ENCODE measurements around the gene STKLD1.
A peak's percentile ranks its signal among the peaks of the same experiment; 100 is the strongest.
"Not testable (repeated sequence)": the region's sequence is repeated elsewhere in the genome, so short reads cannot be mapped to it uniquely, and the experiment has no call there.

STKLD1 gene

DNA sequence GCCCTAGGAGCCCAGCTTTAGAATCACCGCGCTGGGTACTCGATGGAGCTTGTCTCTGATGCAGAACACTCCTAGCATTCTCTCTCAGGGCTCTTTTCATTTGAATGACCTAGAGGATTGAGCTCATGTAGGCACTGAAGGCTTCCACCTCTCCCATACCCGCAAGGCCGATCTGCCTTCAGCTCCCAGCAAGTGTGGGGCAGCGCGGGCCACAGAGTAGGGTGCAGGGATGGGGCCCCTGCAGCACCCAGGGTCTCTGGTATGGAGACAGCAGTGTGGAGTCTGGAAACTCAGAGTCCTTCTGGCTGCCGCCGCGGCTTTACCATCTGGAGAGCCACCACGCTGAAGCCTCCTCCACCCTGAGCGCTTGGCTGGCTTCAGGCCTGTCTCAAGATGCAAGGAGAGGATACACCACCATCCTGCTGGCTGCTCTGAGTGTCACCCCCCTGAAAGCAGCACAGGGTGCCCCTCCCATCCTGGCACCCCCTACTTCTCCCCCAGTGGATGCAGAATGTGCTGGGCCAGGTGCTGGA, 12.9 kb downstream of the STKLD1 start:
- DNase-seq: no peak

DNA sequence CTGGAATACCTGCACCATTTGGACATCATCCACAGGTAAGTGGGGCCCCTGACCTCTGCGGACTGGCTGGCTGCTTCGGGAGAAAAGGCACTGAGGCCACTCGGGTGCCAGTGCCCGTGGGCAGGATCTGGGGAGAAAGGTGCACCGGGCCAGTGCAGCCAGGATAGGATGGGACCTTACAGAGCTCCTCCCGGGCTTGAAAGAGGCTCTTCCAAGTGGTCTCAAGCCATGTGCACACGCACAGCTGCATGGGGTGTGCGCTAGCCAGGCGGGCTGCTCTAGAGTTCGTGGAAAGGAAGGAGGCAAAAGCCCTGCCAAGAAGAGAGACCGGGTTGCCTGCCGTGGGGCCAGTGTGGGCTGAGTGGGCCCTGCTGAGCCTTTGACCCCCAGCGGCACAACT, 13.4 kb downstream of the STKLD1 start:
- no peak for DNase-seq

DNA sequence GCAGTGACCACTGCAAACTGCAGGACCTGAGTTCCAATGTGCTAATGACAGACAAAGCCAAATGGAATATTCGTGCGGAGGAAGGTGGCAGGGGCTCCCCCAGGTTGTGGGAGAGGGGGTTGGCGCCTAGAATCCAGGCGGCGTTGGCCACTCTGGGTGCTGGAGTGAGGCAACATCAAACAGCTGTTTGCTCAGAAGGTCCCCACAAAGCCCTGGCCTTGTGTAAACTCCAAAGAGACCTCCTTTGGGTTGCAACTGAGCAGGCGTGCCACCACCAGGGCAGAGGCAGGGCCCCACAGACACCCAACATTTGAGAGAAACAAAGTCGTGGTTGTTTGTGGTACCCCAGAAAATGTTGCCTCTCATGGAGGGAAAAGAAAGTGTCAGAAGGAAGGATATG, 14.5 kb downstream of the STKLD1 start:
- DNase-seq: no peak

DNA sequence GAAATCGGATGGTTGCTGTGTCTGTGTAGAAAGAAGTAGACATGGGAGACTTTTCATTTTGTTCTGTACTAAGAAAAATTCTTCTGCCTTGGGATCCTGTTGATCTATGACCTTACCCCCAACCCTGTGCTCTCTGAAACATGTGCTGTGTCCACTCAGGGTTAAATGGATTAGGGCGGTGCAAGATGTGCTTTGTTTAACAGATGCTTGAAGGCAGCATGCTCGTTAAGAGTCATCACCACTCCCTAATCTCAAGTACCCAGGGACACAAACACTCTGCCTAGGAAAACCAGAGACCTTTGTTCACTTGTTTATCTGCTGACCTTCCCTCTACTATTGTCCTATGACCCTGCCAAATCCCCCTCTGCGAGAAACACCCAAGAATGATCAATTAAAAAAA, 15.3 kb downstream of the STKLD1 start:
- DNase-seq: not testable (repeated sequence)

DNA sequence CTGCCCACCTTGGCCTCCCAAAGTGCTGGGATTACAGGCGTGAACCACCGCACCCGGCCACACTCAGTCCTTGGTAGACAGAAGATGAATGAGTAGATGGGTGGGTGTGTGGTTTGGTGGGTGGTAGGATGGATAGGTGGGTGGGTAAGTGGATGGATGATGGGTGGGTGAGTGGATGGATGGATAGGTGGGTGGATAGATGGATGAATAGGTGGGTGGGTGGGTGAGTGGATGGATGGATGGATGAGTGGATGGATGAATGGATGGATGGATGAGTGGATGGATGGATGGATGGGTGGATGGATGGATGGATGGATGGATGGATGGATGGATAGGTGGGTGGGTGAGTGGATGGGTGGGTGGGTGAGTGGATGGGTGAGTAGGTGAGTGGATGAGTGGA, 16.1 kb downstream of the STKLD1 start:
- DNase-seq: not testable (repeated sequence)

DNA sequence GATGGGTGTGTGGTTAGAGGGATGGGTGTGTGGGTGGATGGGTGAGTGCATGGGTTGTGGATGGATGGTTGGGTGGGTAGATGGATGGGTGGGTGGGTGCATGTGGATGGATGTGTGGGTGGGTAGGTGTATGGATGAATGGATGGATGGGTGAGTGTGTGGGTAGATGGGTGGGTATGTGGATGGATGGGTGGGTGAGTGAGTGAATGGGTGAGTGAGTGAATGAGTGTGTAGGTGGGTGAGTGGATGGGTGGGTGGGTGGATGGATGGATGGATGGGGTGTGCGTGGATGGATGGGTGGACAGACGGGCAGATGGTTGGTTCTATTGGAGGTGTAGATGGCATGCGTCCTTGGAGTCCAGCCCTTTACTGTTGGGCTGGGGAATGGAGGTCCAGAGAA, 17.2 kb downstream of the STKLD1 start:
- DNase-seq: no peak

DNA sequence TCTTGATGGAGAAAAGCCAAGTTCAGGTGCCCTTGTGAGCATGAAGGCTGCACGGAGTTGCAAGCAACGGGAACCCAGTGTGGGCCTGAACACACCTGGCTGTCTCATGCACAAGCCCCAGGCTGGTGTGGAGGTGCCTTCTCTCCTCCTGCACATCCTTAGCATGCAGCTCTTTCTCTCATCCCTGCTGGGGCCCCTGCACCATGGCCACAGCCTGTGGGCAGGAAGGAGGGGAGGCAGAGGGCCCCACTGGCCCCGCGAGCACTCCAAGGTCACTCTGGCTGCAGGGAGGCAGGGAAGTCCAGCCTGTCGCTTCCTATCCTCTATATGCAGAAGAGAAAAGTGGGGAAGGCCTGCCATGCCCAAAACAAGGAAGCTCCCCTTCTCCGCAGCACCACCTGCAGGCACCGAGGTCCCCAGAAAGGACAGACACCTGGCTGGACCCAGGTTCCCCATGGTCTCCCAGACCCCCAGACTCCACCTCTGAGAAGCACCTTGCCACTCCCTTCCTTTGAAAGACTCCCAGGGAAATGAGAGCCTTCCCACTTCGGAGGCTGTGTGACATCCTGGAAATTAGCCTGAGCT, 18.6 kb downstream of the STKLD1 start:
- no peak for DNase-seq

DNA sequence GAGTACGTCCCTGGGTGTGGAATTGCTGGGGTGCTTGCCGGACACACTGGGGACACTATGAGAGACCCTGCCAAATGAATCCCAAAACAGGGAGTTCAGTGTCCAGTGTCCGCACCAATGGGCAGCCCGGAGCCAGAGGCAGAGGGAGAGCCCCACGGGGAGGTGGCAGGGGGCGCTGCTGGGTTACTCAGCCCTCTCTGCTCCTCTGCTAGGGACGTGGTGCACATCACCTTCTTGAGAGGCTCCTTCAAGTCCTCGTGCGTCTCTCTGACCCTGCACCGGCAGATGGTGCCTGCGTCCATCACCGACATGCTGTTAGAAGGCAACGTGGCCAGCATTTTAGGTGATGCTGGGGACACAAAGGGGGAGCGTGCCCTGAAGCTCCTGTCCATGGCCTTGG, 20.8 kb downstream of the STKLD1 start:
- no peak for DNase-seq

DNA sequence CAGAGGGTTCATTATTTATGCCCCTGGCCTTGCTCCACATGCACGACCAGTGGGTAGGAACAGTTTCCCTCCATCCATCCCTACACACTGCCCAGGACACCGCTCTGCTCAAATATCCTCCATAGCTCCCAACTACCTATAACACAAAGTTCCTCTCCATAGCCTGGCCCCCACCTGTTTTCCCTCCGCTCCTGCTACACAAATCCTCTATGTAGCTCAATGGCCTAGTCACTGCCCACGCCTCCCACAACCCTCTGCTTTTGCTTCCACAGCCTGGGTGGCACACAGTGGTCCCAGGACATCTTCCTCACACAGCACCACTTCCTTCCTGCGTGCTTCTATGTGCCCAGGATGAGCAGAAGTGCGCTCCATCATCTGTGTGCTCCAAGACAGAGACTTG, 21.2 kb downstream of the STKLD1 start:
- DNase-seq: no peak

DNA sequence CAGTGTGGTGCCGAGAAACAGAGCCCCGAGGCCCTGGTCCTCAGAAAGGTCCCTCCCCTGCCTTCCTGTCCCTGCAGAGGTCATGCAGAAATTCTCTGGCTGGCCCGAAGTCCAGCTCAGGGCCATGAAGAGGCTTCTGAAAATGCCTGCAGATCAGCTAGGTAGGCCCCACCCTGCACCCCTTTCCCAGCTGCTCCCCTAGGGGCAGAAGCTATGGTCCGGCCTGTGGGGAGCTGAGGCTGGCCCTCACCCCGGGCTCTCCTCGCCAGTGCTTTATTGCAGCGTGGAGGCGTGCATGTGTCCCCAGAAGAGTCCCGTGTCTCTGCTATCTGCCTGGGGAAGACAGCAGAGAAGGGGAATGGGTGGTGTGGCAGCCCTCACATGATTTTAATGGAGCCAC, 21.7 kb downstream of the STKLD1 start:
- DNase-seq: no peak

DNA sequence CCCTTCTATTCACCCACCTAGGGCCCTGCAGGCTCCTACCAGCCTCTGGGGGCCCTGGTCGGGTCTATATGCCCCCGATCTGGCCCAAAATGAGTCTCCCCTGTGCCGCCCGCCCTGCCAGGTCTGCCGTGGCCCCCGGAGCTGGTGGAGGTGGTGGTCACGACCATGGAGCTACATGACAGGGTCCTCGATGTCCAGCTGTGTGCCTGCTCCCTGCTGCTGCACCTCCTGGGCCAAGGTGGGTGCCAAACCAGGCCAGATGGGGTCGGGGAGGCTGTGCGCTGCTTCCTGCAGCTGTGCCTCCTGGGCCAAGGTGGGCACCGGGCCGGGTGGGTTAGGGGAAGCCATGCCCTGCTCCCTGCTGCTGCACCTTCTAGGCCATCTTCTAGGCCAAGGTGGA, 24.1 kb downstream of the STKLD1 start:
- DNase-seq: no peak

DNA sequence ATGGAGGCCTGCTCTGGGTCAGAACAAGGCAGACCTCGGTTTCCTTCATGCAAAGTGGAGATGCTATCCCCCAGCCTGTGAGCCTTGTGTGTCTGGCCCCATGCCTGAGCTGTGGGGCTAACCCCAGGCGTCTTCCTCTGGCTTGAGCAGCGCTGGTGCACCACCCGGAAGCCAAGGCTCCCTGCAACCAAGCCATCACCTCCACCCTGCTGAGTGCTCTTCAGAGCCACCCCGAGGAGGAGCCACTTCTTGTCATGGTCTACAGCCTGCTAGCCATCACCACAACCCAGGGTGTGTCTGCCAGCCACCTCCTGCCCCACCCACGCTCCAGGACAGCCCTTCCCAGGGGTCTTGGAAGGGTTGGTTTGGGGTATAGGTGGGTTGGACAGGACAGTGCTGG, 25.4 kb downstream of the STKLD1 start:
- DNase-seq: no peak

DNA sequence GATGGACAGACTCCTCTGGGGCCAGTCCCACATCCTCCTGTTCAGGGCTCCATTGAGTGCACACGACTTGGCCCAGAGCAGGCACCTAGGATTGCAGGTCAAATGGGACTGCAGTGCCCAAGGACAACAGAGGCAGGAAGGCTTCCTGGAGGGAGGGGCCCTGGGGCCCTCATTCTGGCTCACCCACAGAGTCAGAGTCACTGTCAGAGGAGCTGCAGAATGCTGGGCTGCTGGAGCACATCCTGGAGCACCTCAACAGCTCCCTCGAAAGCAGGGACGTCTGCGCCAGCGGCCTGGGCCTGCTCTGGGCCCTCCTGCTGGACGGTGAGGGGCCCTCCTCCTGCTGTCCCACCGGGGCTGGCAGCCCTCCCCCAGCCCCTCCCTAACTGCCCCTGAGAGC, 26.5 kb downstream of the STKLD1 start:
- no peak for DNase-seq

DNA sequence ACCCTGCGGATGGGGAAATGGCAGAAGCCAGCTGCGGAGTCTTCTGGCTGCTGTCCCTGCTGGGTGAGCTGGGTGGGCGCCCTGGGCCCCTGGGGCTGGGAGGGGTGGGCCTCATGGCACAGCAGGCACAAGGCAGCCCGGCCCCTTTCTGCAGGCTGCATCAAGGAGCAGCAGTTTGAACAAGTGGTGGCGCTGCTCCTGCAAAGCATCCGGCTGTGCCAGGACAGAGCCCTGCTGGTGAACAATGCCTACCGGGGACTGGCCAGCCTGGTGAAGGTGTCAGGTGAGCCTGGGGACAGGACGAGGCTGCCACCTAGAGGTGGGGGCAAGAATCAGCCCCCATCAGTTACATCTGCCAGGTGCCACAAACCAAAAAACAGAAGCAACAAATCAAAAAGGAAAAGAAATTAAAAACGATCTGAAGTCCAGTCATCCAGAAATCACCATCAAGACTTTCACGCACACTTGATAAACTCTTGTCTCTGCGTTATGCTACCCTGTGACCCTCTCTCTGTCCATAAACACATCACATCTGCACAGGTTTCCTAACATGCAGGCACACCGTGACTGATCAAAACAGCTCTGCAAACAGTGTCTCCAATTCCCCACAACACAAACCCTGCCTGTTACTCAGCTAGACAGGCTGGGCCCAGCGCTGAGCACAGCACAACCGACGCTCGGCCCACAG, 27.7 kb downstream of the STKLD1 start:
- peak; percentile 37 for DNase-seq

DNA sequence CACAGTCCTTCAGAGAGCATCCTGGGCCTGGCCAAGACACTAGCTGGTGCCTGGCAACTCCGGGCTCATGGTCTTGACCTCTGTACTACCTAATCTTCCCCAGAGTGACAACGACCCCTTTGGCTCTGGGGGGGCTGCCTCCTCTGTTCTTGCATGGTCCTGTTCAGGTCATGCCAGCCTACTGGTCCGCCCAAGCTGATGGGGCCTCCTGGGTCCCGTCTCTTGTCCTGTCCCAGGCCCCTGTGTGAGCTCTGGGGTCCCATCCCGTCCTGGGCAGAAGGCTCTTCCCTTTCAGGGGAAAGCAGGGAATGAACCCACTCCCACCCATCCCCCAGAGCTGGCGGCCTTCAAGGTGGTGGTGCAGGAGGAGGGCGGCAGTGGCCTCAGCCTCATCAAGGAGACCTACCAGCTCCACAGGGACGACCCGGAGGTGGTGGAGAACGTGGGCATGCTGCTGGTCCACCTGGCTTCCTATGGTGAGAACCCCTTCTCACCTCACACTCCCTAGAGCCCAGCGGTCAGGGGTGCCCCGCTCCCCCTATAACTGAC, 28.4 kb downstream of the STKLD1 start:
- no peak for DNase-seq

DNA sequence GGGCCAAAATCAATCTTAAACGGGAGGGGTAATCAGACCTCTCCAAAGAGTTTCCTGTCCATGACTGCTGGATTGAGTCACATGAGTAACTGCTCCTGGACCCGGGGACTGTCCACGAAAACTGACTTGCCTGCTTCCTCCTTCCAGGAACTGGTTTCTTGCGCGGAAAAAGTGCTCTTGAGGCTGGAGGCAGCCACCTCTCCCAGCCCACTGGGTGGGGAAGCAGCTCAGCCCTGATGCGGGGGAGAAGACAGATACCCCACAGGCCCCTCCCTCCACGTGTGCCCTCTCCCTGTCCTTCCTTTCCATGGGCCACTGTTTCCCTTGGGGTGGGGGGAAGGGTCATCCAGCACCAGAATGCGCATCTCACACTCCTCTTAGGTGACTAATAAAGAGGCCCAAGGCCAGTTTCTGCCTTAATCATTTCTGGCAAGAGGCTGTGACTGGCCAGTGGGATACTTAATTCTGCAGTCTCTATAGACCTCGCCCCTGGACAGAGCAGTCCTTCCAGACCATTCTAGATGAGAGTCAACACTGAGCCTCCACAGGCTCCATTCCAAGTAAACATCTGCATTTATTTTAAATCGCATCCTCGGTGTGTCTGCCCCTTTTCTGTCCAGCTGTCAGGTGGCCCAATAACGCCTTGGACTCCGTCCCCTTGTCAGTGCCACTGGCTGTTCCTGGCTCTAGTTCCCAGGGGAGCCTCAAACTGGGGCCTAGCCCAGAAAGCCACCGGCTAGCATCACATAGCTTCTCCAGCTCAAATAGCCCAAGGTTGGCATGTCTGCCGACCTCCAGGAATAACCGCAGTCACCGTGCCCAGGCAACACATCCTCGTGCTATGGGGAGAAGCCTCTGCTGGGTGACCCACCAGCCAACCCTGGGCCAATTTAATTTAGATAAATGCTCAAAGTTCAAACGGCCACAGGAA, 29.6 kb downstream of the STKLD1 start:
- no peak for DNase-seq

DNA sequence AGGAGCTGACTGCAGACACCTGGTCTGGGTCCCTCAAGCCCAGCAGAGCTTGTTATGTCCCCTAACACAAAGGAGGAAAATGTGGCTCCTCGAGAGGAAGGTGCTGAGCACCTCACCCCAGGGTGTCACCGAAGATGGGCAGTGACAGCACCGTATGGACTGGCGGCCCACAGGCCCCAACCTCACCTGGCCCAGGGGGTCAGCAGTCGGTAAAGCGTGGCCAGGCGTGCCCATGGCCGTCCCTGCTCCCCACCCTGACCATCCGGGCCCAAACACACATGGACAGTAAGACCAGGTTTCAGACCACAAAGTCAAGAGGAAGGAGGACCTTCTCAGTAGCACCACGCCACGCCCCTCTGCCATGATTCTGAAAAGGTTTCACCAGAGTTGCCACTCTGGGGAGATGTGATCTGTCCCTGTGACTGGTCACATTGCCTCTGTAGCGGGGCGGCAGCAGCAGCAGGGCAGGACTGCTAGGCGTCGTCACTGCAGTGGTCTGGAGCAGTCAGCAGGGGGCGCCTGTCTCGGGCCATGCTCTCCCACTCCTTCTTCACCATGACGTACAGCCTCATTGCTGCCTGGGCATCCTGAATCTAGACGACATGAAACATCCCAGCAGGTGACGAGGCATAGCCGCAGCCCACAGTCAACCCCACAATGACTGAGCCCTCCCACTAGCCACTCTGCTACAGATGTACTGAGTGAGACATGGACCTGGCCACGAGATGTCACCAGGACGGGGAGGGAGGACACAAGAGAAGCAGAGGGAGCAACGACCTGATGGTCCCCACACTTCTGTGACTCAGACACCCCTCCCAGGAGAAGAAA, 30.5 kb downstream of the STKLD1 start:
- DNase-seq: peak; percentile 56

DNA sequence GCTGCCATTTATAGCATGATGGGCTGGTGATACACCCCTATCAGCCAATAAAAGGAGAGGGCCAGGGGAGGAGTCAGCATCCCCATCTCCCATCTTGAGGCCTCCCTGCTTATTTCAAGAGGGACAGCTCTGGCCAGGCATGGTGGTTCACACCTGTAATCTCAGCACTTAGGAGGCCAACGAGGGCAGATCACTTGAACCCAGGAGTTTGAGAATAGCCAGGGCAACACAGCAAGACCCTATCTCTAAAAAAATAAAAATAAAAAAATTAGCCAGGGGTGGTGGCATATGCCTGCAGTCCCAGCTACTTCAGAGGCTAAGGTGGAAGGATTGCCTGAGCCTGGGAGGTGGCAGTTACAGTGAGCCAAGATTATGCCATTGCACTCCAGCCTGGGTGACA, 31.9 kb downstream of the STKLD1 start:
- DNase-seq: no peak

DNA sequence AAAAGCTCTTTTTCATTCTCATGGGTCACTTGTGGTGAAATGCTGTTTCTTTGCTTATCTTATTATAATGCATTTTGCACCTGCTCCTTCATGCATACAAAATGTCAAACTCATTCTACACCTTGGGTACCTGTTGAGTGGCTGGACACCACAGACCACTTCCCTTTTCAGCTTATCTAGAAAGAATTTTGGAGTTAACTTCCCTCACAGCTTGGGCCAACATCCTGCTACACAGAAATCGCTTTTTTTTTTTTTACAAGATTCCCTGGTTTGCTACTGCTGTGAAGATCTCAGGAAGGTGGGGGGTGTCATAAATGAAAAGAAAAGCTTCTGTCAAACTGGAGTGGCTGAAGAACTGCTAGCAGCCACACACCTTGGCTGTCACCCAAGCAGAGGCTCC, 39.0 kb downstream of the STKLD1 start:
- DNase-seq: no peak

DNA sequence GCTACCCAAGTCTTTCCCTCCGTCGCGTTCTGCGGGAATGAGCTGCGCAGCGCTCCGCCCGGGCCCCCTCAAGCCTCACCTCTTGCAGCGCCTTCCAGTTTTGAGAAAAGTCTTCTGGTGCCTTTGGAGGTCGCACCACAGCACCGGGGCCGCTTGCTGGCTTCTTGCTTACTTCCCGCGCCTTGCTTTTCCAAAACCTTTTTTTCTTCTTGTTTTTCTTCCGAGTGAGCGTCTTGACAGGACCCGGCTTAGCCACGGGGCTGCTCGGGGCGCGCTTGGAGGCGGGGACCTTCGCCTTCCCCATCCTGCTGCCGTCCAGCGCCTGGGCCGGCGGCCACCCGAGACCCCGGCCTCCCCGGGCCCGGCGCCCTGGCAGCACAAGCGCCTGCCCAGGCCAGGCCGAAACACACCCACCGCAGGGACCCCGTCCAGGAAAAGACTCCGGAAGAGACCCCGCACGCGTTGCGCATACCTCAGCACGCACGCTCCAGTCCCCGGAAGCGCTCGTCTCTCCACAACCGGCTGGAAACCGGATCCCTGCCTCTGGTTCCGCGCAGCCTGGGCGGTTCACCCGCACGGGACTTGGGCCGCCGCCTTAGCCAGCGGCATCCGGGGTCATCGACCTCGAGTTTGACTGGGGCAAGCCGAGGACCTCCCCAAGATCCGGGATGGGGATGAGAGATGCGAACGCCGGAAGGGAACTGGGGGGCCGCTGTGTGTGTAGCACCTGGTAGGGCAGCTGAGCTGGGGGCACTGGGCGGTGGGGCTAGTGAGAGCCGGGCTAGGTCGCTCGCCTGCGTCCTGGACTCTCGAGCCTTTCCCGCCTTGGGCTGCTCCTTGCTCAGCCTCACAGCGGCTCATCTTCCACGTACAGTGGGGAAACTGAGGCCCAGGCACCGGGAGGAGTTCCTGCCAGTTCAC, 41.6 kb downstream of the STKLD1 start, which contains the start of gene REXO4:
Gene REXO4, minus strand, starts transcription at position 470 of the 921 bp plus-strand sequence. Its CDS starts 166 bp downstream, at position 304.
- DNase-seq: peak; percentile 87

DNA sequence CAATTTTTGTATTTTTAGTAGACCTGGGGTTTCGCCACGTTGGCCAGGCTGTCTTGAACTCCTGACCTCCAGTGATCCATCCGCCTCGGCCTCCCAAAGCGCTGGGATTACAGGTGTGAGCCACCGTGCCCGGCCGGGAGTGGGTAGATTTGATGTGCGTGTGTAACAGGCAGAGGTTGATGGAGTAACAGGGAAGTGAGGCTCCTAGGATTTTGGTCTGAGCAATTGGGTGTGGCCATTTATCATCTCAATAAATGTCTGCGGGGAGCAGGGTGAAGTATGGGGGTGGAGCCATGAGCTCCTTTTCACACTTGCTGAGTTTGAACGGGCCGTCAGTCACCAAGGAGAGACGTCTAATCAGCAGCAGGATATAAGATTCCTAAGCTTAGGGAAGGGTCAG, 42.8 kb downstream of the STKLD1 start:
- no peak for DNase-seq
